Measurements from ENCODE around the gene SYNE2. TPM values are rescaled to one million over a fixed set of nuclear protein-coding genes. Genes with fewer than 3 reads are reported as not detected.

Gene SYNE2
- total RNA-seq, 1 donor: 131 TPM

DNA sequence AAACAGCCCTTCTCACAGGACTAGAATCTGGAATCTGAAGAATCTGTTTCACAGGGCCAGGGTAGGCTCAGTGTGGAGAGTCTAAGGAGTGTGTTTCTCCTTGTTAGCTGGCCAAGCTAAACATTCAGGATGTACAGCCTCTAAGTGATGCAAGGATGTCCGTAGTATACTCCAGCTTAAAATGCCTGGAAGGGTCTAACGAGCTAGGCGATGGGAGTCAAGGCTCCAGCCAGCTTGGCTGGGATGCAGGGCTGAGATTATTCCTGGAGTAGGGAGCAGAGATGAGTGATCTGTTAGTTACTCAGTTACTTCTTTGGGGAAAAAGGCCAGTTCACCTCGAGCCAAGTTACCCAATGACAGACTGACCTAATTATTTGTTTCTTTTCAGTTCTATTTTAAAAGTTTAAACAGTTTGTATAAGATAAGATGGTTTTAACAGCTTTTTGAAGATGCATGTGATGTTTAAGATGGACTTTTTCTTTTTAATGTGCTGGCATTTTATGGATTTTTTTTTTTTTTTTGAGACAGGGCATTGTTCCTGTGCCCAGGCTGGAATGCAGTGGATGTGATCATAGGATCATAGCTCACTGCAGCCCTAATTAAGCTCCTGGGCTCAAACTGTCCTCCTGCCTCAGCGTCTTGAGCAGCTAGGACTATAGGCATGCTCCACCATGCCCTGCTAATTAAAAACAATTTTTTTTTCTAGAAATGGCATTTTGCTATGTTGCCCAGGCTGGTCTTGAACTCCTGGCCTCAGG is 41.1 kb downstream of the SYNE2 start:
- H3K4me1 ChIP-seq (ENCODE audit: insufficient read depth, low read length): no peaks in the 10 kb centered on the region
- no peaks in the 10 kb centered on the region for H3K9me3 ChIP-seq (ENCODE audit: low read depth, low read length)
- H3K4me3 ChIP-seq (ENCODE audit: low read length): no peak overlapping the region
- peaks cover 57% of the 10 kb centered on the region for H3K27me3 ChIP-seq (ENCODE audit: insufficient read depth, low read length)

DNA sequence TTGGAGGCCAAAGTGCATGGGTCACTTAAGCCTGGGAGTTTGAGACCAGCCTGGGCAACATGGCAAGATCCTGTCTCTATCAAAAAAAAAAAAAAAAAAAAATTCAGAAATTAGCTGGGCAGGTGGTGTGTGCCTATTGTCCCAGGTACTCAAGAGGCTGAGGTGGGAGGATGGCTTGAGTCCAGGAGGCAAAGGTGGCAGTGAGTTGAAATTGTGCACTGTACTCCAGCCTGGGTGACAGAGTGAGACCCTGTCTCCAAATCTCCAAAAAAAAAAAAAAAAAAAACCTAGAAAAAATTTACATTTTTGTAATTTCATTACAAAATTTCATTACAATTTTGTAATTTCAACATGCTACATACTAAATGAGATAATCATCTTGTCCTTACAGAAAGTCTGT is 42.7 kb downstream of the SYNE2 start:
- peaks cover 3% of the 10 kb centered on the region for H3K9me3 ChIP-seq (ENCODE audit: low read depth, low read length)
- H3K4me3 ChIP-seq (ENCODE audit: low read length): no peak overlapping the region
- peaks cover 59% of the 10 kb centered on the region for H3K27me3 ChIP-seq (ENCODE audit: insufficient read depth, low read length)
- H3K4me1 ChIP-seq (ENCODE audit: insufficient read depth, low read length): peaks cover 12% of the 10 kb centered on the region

DNA sequence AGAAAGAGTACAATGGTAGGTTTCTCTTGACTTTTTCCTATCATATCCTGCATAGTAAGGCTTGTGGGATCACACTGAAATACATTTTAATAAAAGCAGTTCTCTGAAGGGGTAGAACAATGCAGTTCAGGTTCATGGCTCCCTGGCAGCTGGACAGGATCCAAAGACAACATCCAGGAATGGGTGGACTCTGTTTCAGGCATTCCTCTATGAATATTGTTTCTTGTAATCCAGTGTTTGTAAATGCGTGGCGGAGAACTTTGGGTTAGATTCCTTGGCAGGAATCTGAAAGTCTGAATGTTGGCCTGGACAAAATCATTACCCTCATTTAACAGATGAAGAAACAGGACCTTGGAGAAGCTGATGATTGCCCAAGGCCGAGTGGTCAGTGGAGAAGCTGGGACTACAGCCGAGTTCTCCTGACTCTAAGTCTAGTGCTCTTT is 43.5 kb downstream of the SYNE2 start:
- Histone ChIP-seq H3K9me3 (ENCODE audit: low read depth, low read length) (peaks cover 9% of the 10 kb centered on the region), H3K27me3 (ENCODE audit: insufficient read depth, low read length) (peaks cover 59% of the 10 kb centered on the region), H3K4me1 (ENCODE audit: insufficient read depth, low read length) (peaks cover 18% of the 10 kb centered on the region), H3K4me3 (ENCODE audit: low read length) (no peak overlapping the region)

DNA sequence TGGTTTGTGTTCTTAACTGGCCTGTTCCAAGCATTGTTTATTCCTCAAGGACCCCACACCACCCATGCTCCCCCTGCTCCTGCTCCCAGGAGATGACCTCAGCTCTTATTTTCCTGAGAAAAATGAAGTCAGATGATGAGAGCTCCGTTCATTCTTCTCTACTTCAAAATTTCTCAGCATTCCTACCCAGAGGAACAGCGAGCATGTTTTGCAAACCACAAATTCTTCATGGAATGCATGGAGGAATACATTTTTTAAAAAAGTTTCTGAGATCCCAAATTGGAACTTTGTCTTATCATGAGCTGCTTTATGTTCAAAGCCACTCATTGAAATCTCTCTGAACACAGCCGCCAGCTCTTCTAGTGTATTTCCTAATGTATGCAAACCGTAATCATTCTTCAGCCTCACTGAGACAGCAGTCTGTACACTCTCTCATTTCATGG is 44.9 kb downstream of the SYNE2 start:
- H3K9me3 ChIP-seq (ENCODE audit: low read depth, low read length): peaks cover 9% of the 10 kb centered on the region
- no peak overlapping the region for H3K4me3 ChIP-seq (ENCODE audit: low read length)
- peaks cover 31% of the 10 kb centered on the region for H3K4me1 ChIP-seq (ENCODE audit: insufficient read depth, low read length)
- H3K27me3 ChIP-seq (ENCODE audit: insufficient read depth, low read length): peaks cover 51% of the 10 kb centered on the region

DNA sequence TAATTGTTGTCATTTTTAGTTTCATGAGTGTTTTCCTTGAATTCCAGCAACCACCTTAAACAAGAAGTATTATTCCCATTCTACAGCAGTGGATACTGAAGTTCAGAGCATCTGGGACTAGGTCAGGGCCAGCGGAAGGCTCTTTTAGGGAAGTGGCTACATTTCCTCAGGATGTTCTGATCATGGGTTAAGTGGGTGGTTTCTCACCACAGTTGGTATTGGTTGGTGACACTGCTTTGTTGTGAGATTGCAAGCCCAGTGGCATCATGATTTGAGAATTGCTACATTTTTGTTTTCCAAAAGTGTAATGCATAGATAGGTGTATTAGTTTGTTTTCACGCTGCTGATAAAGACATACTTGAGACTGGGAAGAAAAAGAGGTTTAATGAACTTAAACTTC is 47.1 kb downstream of the SYNE2 start:
- Histone ChIP-seq H3K9me3 (ENCODE audit: low read depth, low read length) (peaks cover 9% of the 10 kb centered on the region), H3K27me3 (ENCODE audit: insufficient read depth, low read length) (peaks cover 58% of the 10 kb centered on the region), H3K4me3 (ENCODE audit: low read length) (no peak overlapping the region), H3K4me1 (ENCODE audit: insufficient read depth, low read length) (peaks cover 32% of the 10 kb centered on the region)

DNA sequence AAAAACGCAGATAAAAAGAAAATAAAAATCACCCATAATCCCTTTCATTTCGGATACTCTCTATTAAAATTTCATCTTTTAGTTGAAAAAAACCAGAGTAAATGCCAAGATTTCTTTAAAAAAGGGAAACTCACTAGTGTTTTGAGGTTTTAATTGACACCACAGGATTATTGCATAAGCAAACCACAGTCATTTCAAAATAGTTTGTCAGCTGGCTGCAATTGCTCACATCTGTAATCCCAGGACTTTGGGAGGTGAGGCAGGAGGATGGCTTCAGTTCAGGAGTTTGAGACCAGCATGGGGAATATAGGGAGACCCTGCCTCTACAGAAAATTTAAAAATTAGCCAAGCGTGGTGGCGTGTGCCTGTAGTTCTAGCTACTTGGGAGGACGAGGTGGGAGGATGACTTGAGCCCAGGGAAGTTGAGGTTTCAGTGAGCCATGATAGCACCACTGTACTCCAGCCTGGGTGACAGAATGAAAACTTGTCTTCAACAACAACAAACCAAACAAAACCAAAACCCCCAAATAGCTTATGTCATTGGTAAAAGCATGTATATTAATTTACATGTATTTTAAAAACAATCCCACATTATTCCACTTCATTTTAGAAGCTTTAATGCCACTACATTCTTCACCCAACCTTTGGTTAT is 48.8 kb downstream of the SYNE2 start:
- peaks cover 32% of the 10 kb centered on the region for H3K4me1 ChIP-seq (ENCODE audit: insufficient read depth, low read length)
- H3K4me3 ChIP-seq (ENCODE audit: low read length): no peak overlapping the region
- H3K9me3 ChIP-seq (ENCODE audit: low read depth, low read length): peaks cover 9% of the 10 kb centered on the region
- H3K27me3 ChIP-seq (ENCODE audit: insufficient read depth, low read length): peaks cover 64% of the 10 kb centered on the region

DNA sequence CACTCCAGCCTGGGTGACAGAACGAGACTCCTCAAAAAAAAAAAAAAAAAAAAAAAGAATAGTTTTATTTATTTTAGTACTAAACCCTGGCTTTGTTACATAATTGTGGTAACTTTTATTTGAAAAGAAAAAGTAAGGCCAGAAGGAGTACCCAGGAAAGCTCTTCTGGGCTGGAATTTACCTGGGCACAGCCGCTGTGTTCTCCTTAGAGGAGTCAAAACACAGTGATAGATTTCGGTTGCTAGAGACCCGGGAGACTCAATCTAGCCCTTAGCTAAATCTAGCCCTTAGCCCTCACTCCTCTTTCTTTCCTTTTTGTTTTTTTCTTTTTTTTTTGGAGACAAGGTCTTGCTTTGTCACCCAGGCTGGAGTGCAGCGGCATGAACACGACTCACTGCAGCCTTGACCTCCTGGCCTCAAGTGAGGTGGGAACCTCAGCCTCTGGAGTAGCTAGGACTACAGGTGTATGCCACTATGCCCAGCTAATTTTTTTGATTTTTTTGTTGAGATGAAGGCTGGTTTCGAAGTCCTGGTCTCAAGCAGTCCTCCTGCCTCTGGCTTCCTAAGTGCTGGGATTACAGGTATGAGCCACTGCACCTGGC is 49.7 kb downstream of the SYNE2 start:
- Histone ChIP-seq H3K27me3 (ENCODE audit: insufficient read depth, low read length) (peaks cover 67% of the 10 kb centered on the region), H3K4me1 (ENCODE audit: insufficient read depth, low read length) (peaks cover 32% of the 10 kb centered on the region), H3K9me3 (ENCODE audit: low read depth, low read length) (peaks cover 9% of the 10 kb centered on the region), H3K4me3 (ENCODE audit: low read length) (no peak overlapping the region)

DNA sequence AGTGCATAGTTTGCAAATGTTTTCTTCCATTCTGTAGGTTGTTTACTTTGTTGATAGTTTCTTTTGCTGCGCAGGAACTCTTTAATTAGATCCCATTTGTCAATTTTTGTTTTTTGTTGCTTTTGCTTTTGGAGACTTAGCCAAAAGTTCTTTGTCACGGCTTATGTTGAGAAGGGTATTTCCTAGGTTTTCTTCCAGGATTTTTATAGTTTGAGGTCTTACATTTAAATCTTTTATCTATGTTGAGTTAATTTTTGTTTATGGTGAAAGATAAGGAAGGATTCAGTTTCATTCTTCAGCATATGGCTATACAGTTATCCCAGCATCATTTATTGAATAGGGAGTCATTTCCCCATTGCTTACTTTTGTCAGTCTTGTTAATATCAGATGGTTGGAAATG is 51.9 kb downstream of the SYNE2 start:
- Histone ChIP-seq H3K9me3 (ENCODE audit: low read depth, low read length) (peaks cover 9% of the 10 kb centered on the region), H3K4me1 (ENCODE audit: insufficient read depth, low read length) (peaks cover 28% of the 10 kb centered on the region), H3K27me3 (ENCODE audit: insufficient read depth, low read length) (peaks cover 60% of the 10 kb centered on the region), H3K4me3 (ENCODE audit: low read length) (no peak overlapping the region)

DNA sequence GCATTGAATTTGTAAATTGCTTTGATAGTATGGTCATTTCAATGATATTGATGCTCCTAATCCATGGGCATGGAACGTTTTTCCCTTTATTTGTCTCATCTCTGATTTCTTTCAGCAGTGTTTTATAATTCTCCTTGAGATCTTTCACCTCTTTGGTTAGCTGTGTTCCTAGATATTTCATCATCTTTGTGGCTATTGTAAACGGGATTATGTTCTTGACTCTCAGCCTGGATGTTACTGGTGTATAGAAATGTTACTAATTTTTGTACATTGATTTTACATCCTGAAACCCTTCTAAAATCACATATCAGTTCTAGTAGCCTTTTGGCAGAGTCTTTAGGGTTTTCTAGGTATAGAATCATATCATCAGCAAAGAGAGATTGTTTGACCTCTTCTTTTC is 52.6 kb downstream of the SYNE2 start:
- Histone ChIP-seq H3K9me3 (ENCODE audit: low read depth, low read length) (peaks cover 7% of the 10 kb centered on the region), H3K27me3 (ENCODE audit: insufficient read depth, low read length) (peaks cover 62% of the 10 kb centered on the region), H3K4me3 (ENCODE audit: low read length) (no peak overlapping the region), H3K4me1 (ENCODE audit: insufficient read depth, low read length) (peaks cover 22% of the 10 kb centered on the region)

DNA sequence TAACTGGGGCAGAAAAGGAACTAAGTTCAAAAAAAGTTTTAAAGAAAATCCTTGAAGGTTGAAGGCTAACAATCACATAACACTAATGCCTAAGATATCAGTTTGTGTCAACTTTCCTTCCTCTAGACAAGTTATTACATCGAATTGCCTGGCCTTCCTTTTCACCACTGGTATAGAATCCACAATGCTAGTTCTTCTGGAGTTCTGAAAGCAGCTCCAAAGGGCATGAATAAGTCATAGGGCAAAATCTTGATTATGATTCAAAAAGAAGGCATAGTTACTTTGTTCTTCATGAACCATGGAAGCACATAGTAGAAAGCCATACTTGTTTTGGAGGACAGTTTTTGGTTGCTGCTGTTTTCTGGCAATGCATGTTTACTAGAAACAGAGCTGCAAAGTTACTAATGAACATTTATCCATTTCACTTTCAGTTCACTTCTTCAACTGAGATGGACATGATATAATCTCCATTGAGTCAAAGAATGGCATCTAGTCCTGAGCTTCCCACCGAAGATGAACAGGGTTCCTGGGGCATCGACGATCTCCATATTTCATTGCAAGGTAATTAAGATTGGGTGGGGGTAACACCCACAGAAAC is 56.0 kb downstream of the SYNE2 start:
- H3K4me3 ChIP-seq (ENCODE audit: low read length): no peak overlapping the region
- H3K9me3 ChIP-seq (ENCODE audit: low read depth, low read length): no peaks in the 10 kb centered on the region
- H3K27me3 ChIP-seq (ENCODE audit: insufficient read depth, low read length): peaks cover 52% of the 10 kb centered on the region
- no peaks in the 10 kb centered on the region for H3K4me1 ChIP-seq (ENCODE audit: insufficient read depth, low read length)

DNA sequence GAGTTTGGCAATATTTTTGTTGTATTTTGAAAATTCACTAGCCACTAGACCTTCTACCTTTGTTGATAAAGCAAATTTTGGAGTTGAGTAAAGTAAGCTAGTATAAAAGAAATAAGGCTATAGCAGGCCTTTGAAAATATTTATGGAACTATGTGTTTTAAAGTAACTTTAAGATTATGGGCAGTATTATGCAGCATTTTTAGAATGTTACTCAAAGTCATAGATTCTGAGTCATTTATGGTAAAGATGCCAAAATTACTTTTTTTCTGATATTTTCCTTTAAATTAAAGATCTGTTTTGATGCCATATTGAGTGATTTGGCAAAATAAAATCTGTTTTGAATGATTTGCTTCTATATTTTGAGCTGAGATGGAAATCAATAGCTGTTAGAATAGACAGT is 57.2 kb downstream of the SYNE2 start:
- H3K27me3 ChIP-seq (ENCODE audit: insufficient read depth, low read length): peaks cover 40% of the 10 kb centered on the region
- H3K4me1 ChIP-seq (ENCODE audit: insufficient read depth, low read length): no peaks in the 10 kb centered on the region
- no peaks in the 10 kb centered on the region for H3K9me3 ChIP-seq (ENCODE audit: low read depth, low read length)
- no peak overlapping the region for H3K4me3 ChIP-seq (ENCODE audit: low read length)

DNA sequence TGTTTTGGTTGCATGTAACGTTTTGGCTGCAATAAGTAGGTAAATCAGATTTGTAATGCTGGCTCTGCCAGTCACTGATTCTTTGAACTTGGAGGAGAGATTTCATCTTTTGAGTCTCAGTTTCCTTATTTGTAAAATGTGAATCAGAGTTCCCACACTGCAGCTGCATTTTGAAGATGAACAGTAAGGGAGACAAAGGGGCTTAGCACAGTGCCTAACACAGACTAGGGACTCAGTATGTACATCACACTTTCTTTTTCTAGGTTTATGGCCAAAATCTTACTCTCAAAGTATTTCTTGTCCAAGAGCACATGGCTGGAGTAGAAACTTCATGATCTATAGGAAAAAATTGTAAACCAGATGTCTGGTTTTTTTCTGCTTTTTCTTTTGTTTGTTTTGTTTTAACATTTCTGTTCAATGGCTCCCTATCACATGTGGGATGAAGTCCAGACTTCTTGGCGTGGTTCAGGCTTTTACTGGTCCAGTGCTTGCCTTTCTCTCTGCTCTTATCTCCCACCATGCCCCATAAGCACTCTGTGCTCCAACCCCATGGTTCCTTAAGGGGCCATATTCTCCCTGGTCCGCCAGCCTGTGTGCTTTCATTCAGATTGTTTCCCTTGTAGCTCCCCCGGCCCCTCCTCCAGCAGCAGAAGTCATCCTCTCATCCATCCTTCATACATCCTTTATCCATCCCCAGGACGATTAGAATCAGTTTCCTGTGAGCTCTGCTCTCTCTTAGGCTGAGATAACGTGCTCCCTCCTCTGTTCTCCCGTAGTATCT is 58.0 kb downstream of the SYNE2 start:
- Histone ChIP-seq H3K4me1 (ENCODE audit: insufficient read depth, low read length) (no peaks in the 10 kb centered on the region), H3K4me3 (ENCODE audit: low read length) (no peak overlapping the region), H3K9me3 (ENCODE audit: low read depth, low read length) (no peaks in the 10 kb centered on the region), H3K27me3 (ENCODE audit: insufficient read depth, low read length) (peaks cover 32% of the 10 kb centered on the region)

DNA sequence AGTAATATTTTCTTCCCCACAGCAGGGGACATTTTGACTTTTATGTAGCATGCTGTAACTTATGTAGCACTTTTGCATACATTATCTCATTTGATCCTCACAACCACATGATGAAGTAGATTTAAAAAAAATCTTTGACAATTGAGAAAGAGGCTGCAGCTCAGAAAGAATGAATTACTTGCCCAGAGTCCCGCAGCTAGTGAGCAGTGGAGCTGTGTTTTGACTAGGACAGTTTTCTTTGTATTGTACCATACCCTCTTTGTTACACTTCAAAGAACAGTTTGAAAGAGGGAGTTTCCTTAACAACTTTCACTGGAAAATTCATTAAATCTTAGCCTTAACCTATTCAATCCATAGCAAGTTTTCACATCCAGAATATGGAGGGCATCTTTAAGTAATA is 58.6 kb downstream of the SYNE2 start:
- H3K4me3 ChIP-seq (ENCODE audit: low read length): no peak overlapping the region
- H3K27me3 ChIP-seq (ENCODE audit: insufficient read depth, low read length): peaks cover 26% of the 10 kb centered on the region
- H3K4me1 ChIP-seq (ENCODE audit: insufficient read depth, low read length): no peaks in the 10 kb centered on the region
- no peaks in the 10 kb centered on the region for H3K9me3 ChIP-seq (ENCODE audit: low read depth, low read length)

DNA sequence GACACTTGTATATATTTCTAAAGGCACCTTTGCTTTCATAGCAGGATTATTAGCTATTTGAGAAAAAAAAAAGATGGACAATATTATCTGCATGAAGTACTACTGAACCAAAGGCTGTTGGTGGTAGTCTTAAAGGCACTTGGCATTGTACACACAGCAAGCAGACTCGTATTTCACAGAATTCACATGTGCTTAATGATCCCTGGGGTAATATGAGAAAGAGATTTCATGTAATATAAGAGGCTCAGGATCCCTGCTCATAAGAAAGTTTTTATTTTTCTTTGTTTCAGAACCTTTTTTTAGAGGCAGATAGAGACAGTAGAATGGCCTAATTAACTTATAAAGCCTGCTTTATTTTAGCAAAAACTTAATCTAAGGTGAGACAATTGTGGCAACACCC is 59.5 kb downstream of the SYNE2 start:
- no peak overlapping the region for H3K4me3 ChIP-seq (ENCODE audit: low read length)
- no peaks in the 10 kb centered on the region for H3K4me1 ChIP-seq (ENCODE audit: insufficient read depth, low read length)
- peaks cover 17% of the 10 kb centered on the region for H3K27me3 ChIP-seq (ENCODE audit: insufficient read depth, low read length)
- H3K9me3 ChIP-seq (ENCODE audit: low read depth, low read length): no peaks in the 10 kb centered on the region
